Mesothelial cell of epicardium (in vitro differentiated cells): Measurements from ENCODE around the gene RAD54L. TPM values are rescaled to one million over a fixed set of nuclear protein-coding genes. Genes with fewer than 3 reads are reported as not detected.

Experiments used
- DNase-seq, 2 experiments: peaks; one replicate each; pipeline ENCODE4 v3.0.0; 2021; ENCODE audit warnings: low spot score in 2 of 2; ENCODE audit not compliant: unreplicated experiment in 2 of 2
- H3K27ac Mint-ChIP-seq: 2 replicates; pipeline ENCODE4 v1.8.0; 2021; ENCODE audit warnings: mixed read lengths
- H3K27me3 Mint-ChIP-seq: 2 replicates; pipeline ENCODE4 v1.8.0; 2021; ENCODE audit warnings: low read depth, mixed read lengths
- H3K36me3 Mint-ChIP-seq: 2 replicates; pipeline ENCODE4 v1.8.0; 2021; ENCODE audit warnings: mixed read lengths
- H3K4me1 Mint-ChIP-seq: 2 replicates; pipeline ENCODE4 v1.8.0; 2021; ENCODE audit warnings: mixed read lengths
- H3K4me3 Mint-ChIP-seq: 2 replicates; pipeline ENCODE4 v1.8.0; 2021; ENCODE audit warnings: mild to moderate bottlenecking, moderate library complexity, mixed read lengths
- H3K9me3 Mint-ChIP-seq: 2 replicates; pipeline ENCODE4 v1.8.0; 2021; ENCODE audit warnings: mixed read lengths
- CTCF ChIP-seq: fragments of 200-600 bp; sonication (generic); IDR thresholded peaks from one replicate; pipeline ENCODE4 v1.5.0; 2021; ENCODE audit warnings: antibody characterized with exemption; ENCODE audit not compliant: unreplicated experiment
- total RNA-seq: library from RNA; stranded (reverse); gene quantifications from 3 replicates; pipeline ENCODE4 v1.2.1, GENCODE V29; 2021

RAD54L gene
- total RNA-seq, 1 donor from 2014 or later = 11.2 TPM

GRCh38 chr1:46278807-46279206 is 31.2 kb downstream of the RAD54L start:
- Mint-ChIP-seq H3K4me3 (no peak overlapping the region), H3K9me3 (no peaks in the 10 kb centered on the region), H3K27ac (peak overlapping the region; percentile 37), H3K4me1 (no peaks in the 10 kb centered on the region), H3K27me3 (no peaks in the 10 kb centered on the region), H3K36me3 (peaks cover 30% of the 10 kb centered on the region)
- TF ChIP-seq CTCF = no peak
- DNase-seq = no peak

- H3K4me3 Mint-ChIP-seq = no peak overlapping the region
- peaks cover 29% of the 10 kb centered on the region for H3K36me3 Mint-ChIP-seq
These were observed 32.5 kb downstream of the RAD54L start for GRCh38 chr1:46280092-46280491.

GRCh38 chr1:46281021-46281420 is 33.5 kb downstream of the RAD54L start:
- TF ChIP-seq CTCF = no peak
- no peaks in the 10 kb centered on the region for H3K27me3 Mint-ChIP-seq
- peaks cover 26% of the 10 kb centered on the region for H3K36me3 Mint-ChIP-seq
- H3K4me3 Mint-ChIP-seq = no peak overlapping the region
- H3K4me1 Mint-ChIP-seq = no peaks in the 10 kb centered on the region
- no peak overlapping the region for H3K27ac Mint-ChIP-seq
- no peak for DNase-seq
- H3K9me3 Mint-ChIP-seq = no peaks in the 10 kb centered on the region

More at GRCh38 chr1:46280092-46280491, 32.5 kb downstream of the RAD54L start:
- Mint-ChIP-seq H3K27ac (no peak overlapping the region), H3K27me3 (no peaks in the 10 kb centered on the region), H3K9me3 (no peaks in the 10 kb centered on the region), H3K4me1 (no peaks in the 10 kb centered on the region)
- no peak for TF ChIP-seq CTCF
- DNase-seq = no peak

- no peaks in the 10 kb centered on the region for H3K4me1 Mint-ChIP-seq
- H3K9me3 Mint-ChIP-seq = no peaks in the 10 kb centered on the region
- H3K36me3 Mint-ChIP-seq = peaks cover 42% of the 10 kb centered on the region
- DNase-seq = no peak
- no peak for TF ChIP-seq CTCF
- no peak overlapping the region for H3K4me3 Mint-ChIP-seq
- H3K27me3 Mint-ChIP-seq = no peaks in the 10 kb centered on the region
- H3K27ac Mint-ChIP-seq = no peak overlapping the region
These were observed 36.5 kb downstream of the RAD54L start for GRCh38 chr1:46284058-46284457.

- no peaks in the 10 kb centered on the region for H3K4me1 Mint-ChIP-seq
- no peak for DNase-seq
- H3K27ac Mint-ChIP-seq = no peak overlapping the region
- no peak overlapping the region for H3K4me3 Mint-ChIP-seq
- peaks cover 48% of the 10 kb centered on the region for H3K36me3 Mint-ChIP-seq
- H3K9me3 Mint-ChIP-seq = no peaks in the 10 kb centered on the region
- no peaks in the 10 kb centered on the region for H3K27me3 Mint-ChIP-seq
- TF ChIP-seq CTCF = no peak
These were observed 37.3 kb downstream of the RAD54L start for GRCh38 chr1:46284597-46285564.
